ENCODE data around the gene STN1.

STN1 gene

GRCh38 chr10:103932271-103932670 lies 14.3 kb upstream of the STN1 start:
- no peaks in the 10 kb centered on the region for H3K9me3 ChIP-seq (replicated peaks in 1 of 11)
- H3K9ac ChIP-seq = no peak overlapping the region
- no peaks in the 10 kb centered on the region for H3K36me3 ChIP-seq
- H3K4me3 ChIP-seq = no peak overlapping the region
- H3K4me1 ChIP-seq = peaks cover 0 to 7% (median 3%) of the 10 kb centered on the region in 10 experiments; a peak in 8 of 20 replicates
- no peak for TF ChIP-seq Cebpa-rat (IDR thresholded peaks at IDR 0.05)
- no peaks in the 10 kb centered on the region for H4K20me1 ChIP-seq
- H3K27me3 ChIP-seq = no peaks in the 10 kb centered on the region
- H3K27ac ChIP-seq = no peak overlapping the region
- no peak overlapping the region for H3K4me2 ChIP-seq

DNA sequence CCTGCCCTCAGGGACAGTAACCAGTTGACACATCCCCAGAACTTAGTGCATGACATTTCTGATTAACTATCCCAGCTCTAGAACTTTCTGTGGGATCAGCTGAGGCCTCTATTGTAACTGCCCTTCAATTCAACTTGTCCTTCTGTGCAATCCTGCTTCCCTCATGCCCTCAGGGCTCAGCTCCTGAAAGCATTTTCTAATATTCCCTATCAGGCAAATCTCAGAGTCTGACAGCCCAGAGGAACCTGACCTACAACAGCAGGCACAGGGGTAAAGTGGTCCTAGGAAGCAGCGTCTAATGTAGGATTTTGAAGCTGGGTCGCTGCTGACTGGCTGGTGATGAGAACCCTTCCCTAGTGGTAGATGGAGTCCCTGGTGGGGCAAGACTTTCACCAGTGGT lies 13.6 kb upstream of the STN1 start:
- Histone ChIP-seq H3K27me3 (no peaks in the 10 kb centered on the region), H3K27ac (no peak overlapping the region), H3K9ac (no peak overlapping the region), H4K20me1 (no peaks in the 10 kb centered on the region), H3K4me3 (no peak overlapping the region), H3K4me2 (no peak overlapping the region), H3K9me3 (replicated peaks in 1 of 11) (no peaks in the 10 kb centered on the region), H3K4me1 (peaks cover 0 to 7% (median 3%) of the 10 kb centered on the region in 10 experiments; a peak in 8 of 20 replicates), H3K36me3 (no peaks in the 10 kb centered on the region)
- TF ChIP-seq Cebpa-rat (IDR thresholded peaks at IDR 0.05) = no peak

DNA sequence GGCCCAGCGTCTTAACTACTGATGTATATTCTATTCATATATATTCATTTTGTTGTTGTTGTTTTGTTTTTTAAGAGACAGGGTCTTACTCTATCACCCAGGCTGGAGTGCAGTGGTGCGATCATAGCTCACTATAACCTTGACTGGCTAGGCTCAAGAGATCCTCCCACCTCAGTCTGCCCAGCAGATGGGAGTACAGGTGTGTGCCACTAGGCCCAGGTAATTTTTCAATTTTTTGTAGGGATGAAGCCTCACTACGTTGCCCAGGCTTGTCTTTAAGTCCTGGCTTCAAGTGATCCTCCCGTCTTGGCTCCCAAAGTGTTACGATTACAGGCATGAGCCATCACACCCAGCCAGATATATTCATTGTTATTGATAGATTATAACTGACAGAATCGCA lies 12.9 kb upstream of the STN1 start:
- peaks cover 0 to 4% (median 1%) of the 10 kb centered on the region in 10 experiments; a peak in 8 of 20 replicates for H3K4me1 ChIP-seq
- TF ChIP-seq Cebpa-rat (IDR thresholded peaks at IDR 0.05) = no peak

DNA sequence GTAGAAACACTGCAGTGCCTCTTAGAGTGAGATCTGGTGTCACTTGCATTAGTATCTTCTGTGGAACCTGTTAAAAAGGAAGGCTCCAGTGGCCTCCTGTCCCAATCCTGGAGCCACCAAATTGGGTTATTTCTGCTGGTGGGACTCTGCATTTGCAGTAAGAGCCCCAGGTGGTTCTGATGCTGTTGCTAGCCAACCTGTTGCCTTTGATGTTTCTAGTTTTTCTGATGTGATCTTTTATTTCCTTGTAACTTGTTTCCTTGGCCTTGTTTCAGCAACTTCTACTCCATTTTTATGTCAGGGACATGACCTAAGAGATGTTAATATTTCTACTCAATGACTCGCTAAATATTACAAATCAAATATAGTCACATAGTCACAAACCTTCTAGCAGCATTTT lies 12.5 kb upstream of the STN1 start:
- no peak for TF ChIP-seq Cebpa-rat (IDR thresholded peaks at IDR 0.05)
- H3K4me2 ChIP-seq = no peak overlapping the region
- H3K27ac ChIP-seq = no peak overlapping the region
- H3K36me3 ChIP-seq = no peaks in the 10 kb centered on the region
- no peaks in the 10 kb centered on the region for H4K20me1 ChIP-seq
- no peaks in the 10 kb centered on the region for H3K4me1 ChIP-seq
- no peak overlapping the region for H3K4me3 ChIP-seq
- H3K9me3 ChIP-seq (replicated peaks in 1 of 11) = no peaks in the 10 kb centered on the region
- H3K27me3 ChIP-seq = no peaks in the 10 kb centered on the region
- no peak overlapping the region for H3K9ac ChIP-seq

More for the DNA sequence above, 12.9 kb upstream of the STN1 start:
- no peak overlapping the region for H3K4me2 ChIP-seq
- H3K9me3 ChIP-seq (replicated peaks in 1 of 11) = no peaks in the 10 kb centered on the region
- no peak overlapping the region for H3K27ac ChIP-seq
- no peaks in the 10 kb centered on the region for H3K27me3 ChIP-seq
- H3K9ac ChIP-seq = no peak overlapping the region
- no peak overlapping the region for H3K4me3 ChIP-seq
- no peaks in the 10 kb centered on the region for H3K36me3 ChIP-seq
- H4K20me1 ChIP-seq = no peaks in the 10 kb centered on the region

GRCh38 chr10:103929381-103929921 lies 11.5 kb upstream of the STN1 start:
- Histone ChIP-seq H3K27ac (no peak overlapping the region), H3K36me3 (no peaks in the 10 kb centered on the region), H3K4me3 (no peak overlapping the region), H4K20me1 (no peaks in the 10 kb centered on the region), H3K27me3 (no peaks in the 10 kb centered on the region), H3K4me1 (no peaks in the 10 kb centered on the region), H3K4me2 (no peak overlapping the region), H3K9me3 (replicated peaks in 1 of 11) (no peaks in the 10 kb centered on the region), H3K9ac (no peak overlapping the region)
- no peak for TF ChIP-seq Cebpa-rat (IDR thresholded peaks at IDR 0.05)

- TF ChIP-seq Cebpa-rat (IDR thresholded peaks at IDR 0.05) = no peak
- Histone ChIP-seq H3K4me3 (no peak overlapping the region), H3K27me3 (no peaks in the 10 kb centered on the region), H3K4me2 (no peak overlapping the region), H3K9me3 (replicated peaks in 1 of 11) (no peaks in the 10 kb centered on the region), H3K4me1 (no peaks in the 10 kb centered on the region), H4K20me1 (no peaks in the 10 kb centered on the region), H3K9ac (no peak overlapping the region), H3K36me3 (no peaks in the 10 kb centered on the region), H3K27ac (no peak overlapping the region)
Measured at GRCh38 chr10:103928784-103929183, 10.8 kb upstream of the STN1 start.

DNA sequence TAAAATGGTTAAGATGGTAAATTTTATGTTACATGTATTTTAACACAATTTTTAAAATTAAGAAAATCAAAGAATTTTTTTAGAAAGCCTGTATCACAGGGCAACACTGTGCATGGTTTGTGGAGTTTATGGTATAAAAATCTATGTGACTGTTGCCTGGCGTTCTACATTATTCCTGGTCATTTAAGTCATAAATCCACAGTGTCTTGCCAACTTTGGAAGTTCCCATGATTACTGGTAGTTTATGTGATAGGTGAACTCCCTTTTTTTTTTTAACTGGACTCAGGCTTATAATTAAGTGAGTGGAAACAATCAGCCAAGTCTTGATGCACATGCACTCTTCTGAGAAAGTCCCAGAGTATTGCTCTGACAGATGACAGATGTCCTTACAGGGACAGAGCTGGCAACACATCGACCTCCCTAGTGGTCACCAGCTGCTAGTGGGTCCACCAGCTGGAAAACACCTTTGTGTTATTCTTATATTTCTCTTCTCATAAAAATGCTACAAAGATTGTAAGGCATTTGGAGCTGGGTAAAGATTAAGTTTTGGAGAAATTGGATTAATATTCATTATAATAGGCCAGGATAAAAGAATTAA lies 8.8 kb upstream of the STN1 start:
- Histone ChIP-seq H3K36me3 (no peaks in the 10 kb centered on the region), H3K27me3 (no peaks in the 10 kb centered on the region), H3K9ac (no peak overlapping the region), H3K9me3 (replicated peaks in 1 of 11) (no peaks in the 10 kb centered on the region), H3K4me1 (peaks cover 0 to 5% (median under 1%) of the 10 kb centered on the region in 10 experiments; a peak in 9 of 20 replicates), H3K4me2 (no peak overlapping the region), H3K27ac (no peak overlapping the region), H4K20me1 (no peaks in the 10 kb centered on the region), H3K4me3 (no peak overlapping the region)
- TF ChIP-seq Cebpa-rat (IDR thresholded peaks at IDR 0.05) = no peak

GRCh38 chr10:103925591-103925990 lies 7.6 kb upstream of the STN1 start:
- no peak overlapping the region for H3K9ac ChIP-seq
- H3K9me3 ChIP-seq (replicated peaks in 1 of 11) = no peaks in the 10 kb centered on the region
- H3K27ac ChIP-seq = no peak overlapping the region
- H4K20me1 ChIP-seq = no peaks in the 10 kb centered on the region
- no peak overlapping the region for H3K4me2 ChIP-seq
- no peak overlapping the region for H3K4me3 ChIP-seq
- no peak for TF ChIP-seq Cebpa-rat (IDR thresholded peaks at IDR 0.05)
- H3K36me3 ChIP-seq = no peaks in the 10 kb centered on the region
- H3K4me1 ChIP-seq = peaks cover 0 to 11% (median 3%) of the 10 kb centered on the region in 10 experiments; a peak in 9 of 20 replicates
- H3K27me3 ChIP-seq = no peaks in the 10 kb centered on the region

DNA sequence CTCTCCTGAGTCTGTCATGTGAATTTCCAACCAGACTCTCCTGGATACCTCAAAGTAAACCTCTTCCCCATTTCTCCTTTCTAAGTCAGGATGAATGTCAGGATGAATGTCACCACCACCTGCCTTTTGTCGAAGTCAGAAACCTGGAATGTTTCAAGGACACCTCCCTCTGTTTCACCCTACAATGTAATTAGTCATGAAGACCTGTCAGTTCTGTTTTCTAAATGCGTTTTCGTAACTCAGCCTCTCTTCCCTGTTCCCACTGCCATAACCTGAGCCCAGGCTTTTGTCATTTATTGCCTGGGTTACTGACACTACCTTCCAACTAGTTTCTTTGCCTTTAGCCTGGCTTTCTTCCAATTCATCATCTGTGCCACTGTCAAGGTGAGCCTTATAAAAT lies 5.5 kb upstream of the STN1 start:
- Histone ChIP-seq H4K20me1 (no peaks in the 10 kb centered on the region), H3K27me3 (no peaks in the 10 kb centered on the region), H3K4me2 (no peak overlapping the region), H3K4me1 (peaks cover 6 to 18% (median 14%) of the 10 kb centered on the region in 10 experiments), H3K4me3 (no peak overlapping the region), H3K9ac (no peak overlapping the region), H3K27ac (no peak overlapping the region), H3K9me3 (replicated peaks in 1 of 11) (no peaks in the 10 kb centered on the region), H3K36me3 (no peaks in the 10 kb centered on the region)
- no peak for TF ChIP-seq Cebpa-rat (IDR thresholded peaks at IDR 0.05)

- H3K27me3 ChIP-seq = no peaks in the 10 kb centered on the region
- peaks cover 7 to 19% (median 16%) of the 10 kb centered on the region in 10 experiments for H3K4me1 ChIP-seq
- H4K20me1 ChIP-seq = no peaks in the 10 kb centered on the region
- no peak overlapping the region for H3K4me3 ChIP-seq
- H3K4me2 ChIP-seq = no peak overlapping the region
- TF ChIP-seq Cebpa-rat (IDR thresholded peaks at IDR 0.05) = no peak
- no peaks in the 10 kb centered on the region for H3K36me3 ChIP-seq
- no peak overlapping the region for H3K27ac ChIP-seq
- H3K9me3 ChIP-seq (replicated peaks in 1 of 11) = no peaks in the 10 kb centered on the region
- H3K9ac ChIP-seq = no peak overlapping the region
Measured at GRCh38 chr10:103922659-103923058, 4.7 kb upstream of the STN1 start.

Measured in BLaER1 treated with 17β-estradiol and CSF1 and Interleukin-3, amounts not matched to agents 10 nM and 100 nM (cell line).